Measurements from ENCODE around the gene MEOX1.
A peak's percentile ranks its signal among the peaks of the same experiment; 100 is the strongest.

Gene MEOX1

DNA sequence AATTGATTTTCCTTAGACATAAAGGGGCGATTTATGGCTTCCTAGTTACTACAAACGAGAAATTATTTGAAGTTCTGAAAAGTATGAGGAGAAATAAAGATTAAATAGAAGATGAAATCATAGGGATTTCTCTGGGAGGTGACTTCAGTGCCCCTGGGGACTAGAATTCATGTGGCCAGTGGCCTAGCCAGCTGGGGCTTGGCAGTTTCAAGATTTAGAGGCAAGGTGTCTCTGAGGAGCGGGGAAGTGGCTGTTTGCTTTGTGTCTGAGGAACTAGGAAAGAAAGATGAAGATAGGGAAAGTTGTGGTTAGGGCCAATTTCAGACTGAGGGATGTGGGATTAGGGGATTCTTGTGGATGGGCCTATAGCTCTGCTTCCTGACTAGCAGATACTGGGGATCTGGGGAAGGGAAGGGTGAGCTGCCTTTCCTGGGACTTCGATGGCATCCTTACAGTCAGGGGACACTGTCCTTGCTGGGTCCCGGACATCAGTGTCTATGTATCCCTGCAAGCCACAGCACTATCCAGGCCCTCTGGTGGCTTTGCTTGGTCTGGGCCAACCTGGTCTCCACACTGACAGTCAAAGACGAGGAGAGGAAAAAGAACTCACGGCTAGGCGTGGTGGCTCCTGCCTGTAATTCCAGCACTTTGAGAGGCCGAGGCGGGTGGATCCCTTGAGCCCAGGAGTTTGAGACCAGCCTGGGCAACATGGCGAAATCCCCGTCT, 22.4 kb upstream of the MEOX1 start:
- no peak for DNase-seq
- intact Hi-C loops (cut with DNase I), result no loop called here

- DNase-seq, result no peak
- intact Hi-C loops (cut with DNase I), result no loop called here
Observed at GRCh38 chr17:43680461-43680860, 18.7 kb upstream of the MEOX1 start.

GRCh38 chr17:43679911-43680310, 18.2 kb upstream of the MEOX1 start:
- intact Hi-C loops (cut with DNase I), result no loop called here
- DNase-seq, result no peak

DNA sequence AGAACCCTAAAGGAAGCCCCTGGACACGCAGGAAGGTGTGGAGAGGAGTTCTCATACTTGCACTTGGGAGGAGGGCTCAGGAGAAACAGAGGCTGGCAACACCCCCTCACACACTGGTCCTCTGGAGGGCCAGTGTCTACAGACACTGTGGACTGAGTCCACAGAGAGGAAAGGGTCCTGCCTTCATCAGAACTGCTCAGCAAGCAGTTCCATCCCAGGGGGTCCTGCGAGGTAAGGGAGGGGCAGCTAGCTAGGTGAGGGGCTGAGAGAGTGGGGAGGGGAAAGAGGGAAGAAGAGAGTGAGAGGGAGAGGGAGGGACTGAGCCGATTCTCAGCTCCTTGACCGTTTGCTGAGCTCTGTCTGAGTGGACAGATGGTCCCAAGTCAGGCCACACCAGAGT, 17.7 kb upstream of the MEOX1 start:
- DNase-seq, result no peak
- intact Hi-C loops (cut with DNase I), result no loop called here

DNA sequence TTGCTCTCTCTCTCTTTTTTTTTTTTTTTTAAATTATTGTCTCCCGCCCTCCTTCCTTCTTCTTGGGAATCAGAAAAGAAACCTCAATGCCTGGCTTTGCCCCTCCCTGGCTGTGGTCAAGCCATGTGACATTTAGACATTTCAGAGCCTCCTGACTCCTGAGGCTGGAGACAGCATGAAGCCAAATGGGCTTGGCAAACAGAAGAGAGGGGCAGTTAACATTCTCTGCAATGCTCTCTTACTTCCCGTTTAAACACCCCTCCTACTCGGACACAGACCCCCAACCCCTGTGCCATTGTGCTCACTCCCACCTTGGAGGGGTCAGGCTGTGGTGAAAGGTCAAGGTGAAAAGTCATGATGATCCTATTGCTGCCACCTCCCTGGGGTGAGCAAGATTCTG, 14.7 kb upstream of the MEOX1 start:
- intact Hi-C loops (cut with DNase I), result no loop called here
- DNase-seq, result no peak

- DNase-seq, result no peak
- intact Hi-C loops (cut with DNase I), result no loop called here
Observed at GRCh38 chr17:43674394-43674793, 12.7 kb upstream of the MEOX1 start.

- peak in 9 of 10 donors; percentile 36 to 95 (median 78) for DNase-seq
- intact Hi-C loops (cut with DNase I), result loop anchor here (1.0 kb wide), 1 partner anchor 97 kb away; no protein-coding TSS in a partner anchor
Observed at GRCh38 chr17:43673516-43674323, 12.0 kb upstream of the MEOX1 start.

- DNase-seq, result no peak
- intact Hi-C loops (cut with DNase I), result no loop called here
Observed at GRCh38 chr17:43671755-43672519, 10.2 kb upstream of the MEOX1 start.

- intact Hi-C loops (cut with DNase I), result no loop called here
- DNase-seq, result no peak
Observed at GRCh38 chr17:43671031-43671692, 9.4 kb upstream of the MEOX1 start.

- DNase-seq, result no peak
- intact Hi-C loops (cut with DNase I), result no loop called here
Observed at GRCh38 chr17:43670645-43671030, 8.9 kb upstream of the MEOX1 start.

GRCh38 chr17:43669971-43670644, 8.4 kb upstream of the MEOX1 start:
- intact Hi-C loops (cut with DNase I), result no loop called here

DNA sequence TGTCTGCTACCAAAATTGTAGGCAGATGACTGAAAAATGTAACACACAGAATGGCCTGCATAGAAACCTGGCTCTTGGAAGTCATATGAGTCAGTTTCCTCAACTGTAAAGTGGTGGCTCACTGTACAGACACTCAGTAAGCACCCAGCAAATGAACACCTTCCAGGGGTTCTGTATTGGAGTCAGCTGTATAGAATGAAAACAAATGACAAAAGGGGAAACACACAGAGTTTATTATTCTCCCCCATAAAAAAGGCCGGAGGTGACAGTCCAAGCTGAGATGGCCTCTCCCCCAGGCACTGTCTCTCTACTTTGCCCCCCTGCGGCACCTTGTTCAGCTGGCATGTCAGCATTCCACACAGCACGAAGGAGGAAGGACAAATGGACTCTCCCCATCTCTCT, 6.2 kb upstream of the MEOX1 start:
- no peak for DNase-seq
- intact Hi-C loops (cut with DNase I), result no loop called here

More at GRCh38 chr17:43669971-43670644, 8.4 kb upstream of the MEOX1 start:
- DNase-seq, result no peak

GRCh38 chr17:43667506-43667905, 5.8 kb upstream of the MEOX1 start:
- no peak for DNase-seq
- intact Hi-C loops (cut with DNase I), result no loop called here

DNA sequence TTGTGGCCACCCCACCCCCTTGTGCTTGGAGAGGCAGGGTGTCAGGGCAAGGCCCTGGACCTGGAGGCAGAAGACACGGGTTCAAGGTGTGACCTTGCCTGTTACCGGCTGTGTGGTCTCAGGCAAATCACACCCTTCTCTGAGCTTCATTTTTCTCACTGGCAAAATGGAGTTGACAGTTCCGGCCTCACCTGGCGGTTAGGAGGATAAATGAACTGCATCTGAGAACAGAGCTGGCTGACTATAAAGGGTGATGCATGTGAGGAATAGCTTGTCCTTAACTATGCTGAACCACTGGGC, 4.2 kb upstream of the MEOX1 start:
- peak in 1 of 10 donors; percentile 16 for DNase-seq
- intact Hi-C loops (cut with DNase I), result no loop called here

DNA sequence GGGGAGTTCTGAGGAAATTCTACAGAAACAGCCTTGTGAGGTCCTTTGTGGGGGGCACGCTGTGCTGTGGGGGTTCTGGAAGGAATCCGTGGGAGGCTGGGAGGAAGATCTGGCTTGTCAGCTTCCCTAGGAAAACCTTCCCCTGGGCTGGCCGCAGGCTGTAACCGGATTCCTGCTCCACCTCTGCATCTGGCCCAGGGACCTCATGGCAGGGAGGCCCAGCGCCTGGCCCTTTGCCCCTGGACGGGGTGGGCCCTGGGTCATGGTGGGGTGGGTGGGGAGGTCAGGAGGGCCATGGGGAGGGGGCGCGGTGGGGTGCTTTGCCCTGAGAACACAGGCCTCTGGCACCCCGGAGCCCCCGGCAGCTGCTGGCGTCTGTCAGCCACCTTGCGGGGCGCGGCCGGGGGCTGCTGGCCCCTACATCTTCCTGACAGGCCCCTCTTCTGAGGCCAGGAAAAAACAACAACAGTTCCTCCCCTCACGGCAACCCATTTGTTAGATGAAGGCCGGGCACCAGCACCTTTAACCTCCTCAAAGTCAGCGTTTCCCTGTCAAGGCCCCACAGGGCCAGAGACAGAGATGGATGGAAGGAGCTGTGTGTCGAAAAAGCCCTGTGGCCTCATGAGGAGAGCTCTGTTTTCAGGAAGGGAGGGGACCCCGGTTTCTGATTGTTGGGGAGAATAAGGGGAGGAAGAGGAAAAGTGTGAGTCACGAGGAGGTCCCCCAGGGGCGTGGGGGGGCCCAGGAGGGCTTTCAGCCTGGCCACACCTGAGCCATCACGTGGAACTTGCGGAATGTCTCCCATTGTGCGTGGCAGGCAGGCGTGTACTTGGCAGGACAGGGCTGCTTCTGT, 3.6 kb upstream of the MEOX1 start:
- DNase-seq, result peak in 1 of 10 donors; percentile 20
- intact Hi-C loops (cut with DNase I), result no loop called here

- DNase-seq, result no peak
- intact Hi-C loops (cut with DNase I), result no loop called here
Observed at GRCh38 chr17:43664096-43664495, 2.4 kb upstream of the MEOX1 start.

- intact Hi-C loops (cut with DNase I), result no loop called here
- no peak for DNase-seq
Observed at GRCh38 chr17:43663383-43663782, 1.7 kb upstream of the MEOX1 start.

GRCh38 chr17:43662413-43663141, 855 bp upstream of the MEOX1 start:
- intact Hi-C loops (cut with DNase I), result no loop called here
- no peak for DNase-seq
